ENCODE measurements around the gene ZNF837.
"Not testable (repeated sequence)": the region's sequence is repeated elsewhere in the genome, so short reads cannot be mapped to it uniquely, and the experiment has no call there.

The ZNF837 gene

DNA sequence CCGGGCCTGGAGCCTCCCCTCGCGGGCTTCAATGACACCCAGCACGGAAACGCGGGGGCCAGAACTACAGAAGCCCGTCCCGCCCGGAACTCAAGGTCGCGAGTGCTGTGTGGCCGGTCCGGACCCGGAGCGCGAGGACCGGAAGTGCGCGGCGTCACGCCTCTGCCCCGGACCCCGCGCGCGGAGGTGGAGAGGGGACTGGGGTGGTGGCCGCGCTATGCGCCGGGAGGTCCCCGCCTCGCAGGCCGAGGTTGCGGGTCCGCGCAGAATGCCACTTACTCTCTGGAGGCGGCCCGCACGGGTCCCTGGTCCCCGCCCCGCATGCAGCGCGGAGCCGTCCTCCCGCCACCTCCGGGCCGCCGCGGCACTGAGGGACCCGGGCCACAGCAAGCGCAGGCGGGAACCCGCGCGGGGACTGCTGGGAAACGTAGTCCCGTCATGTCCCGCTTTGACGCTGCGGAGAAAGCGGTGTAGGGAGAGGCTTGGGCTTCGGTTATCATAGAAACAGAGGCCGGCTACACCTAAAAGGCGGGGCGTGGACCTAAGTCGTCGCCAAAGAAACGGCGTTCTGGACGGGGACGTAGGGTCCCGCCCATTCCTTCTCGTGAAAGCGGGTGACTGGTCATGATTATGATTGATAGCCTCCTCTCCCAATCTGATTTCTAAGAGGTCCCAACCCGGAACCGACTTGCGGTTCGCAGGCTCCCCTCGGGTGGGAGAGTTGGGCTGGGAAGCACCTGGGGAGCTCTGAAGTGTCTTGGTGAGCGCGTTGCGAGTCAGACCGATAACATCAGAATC, at the start of gene ZNF837:
ZNF837 (minus strand) TSS at position 369 of the 798 bp plus-strand sequence. CDS start 11,698 bp downstream, outside the sequence.
- peak; percentile 94 for DNase-seq (ENCODE audit: low read depth)

GRCh38 chr19:58429745-58430144, 48.9 kb upstream of the ZNF837 start:
- DNase-seq (ENCODE audit: low read depth), result no peak

DNA sequence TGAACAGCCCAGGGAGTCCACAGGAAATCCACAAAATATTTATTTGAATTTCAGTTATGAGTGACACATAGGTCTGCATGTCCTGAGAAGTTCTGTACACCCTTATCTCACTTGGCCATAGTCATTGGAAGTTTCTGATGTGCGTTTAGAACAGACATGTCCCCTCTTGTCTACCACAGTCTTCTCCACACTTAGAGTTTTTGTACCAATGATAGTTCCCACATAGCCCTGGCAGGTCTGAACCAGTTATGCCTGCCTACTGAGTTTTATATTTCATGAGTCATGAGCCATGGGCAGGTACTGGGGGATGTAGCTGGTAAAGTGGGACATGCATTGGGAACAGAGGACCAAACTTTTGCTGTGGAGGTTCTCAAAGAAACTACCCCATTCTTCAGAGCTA, 47.8 kb upstream of the ZNF837 start:
- no peak for DNase-seq (ENCODE audit: low read depth)

DNA sequence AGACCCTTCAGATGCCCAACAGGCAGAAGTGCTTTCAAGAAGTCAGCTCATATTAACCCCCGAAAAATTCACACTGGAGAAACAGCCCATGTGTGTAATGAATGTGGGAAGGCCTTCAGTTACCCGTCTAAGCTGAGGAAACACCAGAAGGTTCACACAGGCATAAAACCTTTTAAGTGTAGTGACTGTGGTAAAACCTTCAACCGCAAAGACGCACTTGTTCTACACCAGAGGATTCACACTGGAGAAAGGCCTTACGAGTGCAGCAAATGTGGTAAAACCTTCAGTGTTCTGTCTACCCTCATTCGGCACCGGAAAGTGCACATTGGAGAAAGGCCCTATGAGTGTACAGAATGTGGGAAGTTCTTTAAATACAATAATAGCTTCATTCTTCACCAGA, 36.2 kb upstream of the ZNF837 start:
- DNase-seq (ENCODE audit: low read depth), result no peak

DNA sequence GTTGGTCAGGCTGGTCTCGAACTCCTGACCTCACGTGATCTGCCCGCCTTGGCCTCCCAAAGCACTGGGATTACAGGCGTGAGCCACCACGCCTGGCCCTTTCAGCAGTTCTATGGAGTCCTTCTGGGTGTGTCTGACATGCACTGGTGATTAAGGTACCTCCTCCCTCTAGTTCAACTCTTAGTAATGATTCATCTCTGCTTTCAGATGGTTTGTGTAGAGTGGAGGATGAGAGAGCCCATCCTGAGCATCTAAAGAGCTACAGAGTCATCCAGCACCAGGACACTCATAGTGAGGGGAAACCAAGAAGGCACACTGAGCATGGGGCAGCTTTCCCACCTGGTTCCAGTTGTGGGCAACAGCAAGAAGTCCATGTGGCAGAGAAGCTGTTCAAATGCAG, 35.8 kb upstream of the ZNF837 start:
- no peak for DNase-seq (ENCODE audit: low read depth)

- no peak for DNase-seq (ENCODE audit: low read depth)
Measured at GRCh38 chr19:58409010-58409790, 28.4 kb upstream of the ZNF837 start.

GRCh38 chr19:58408152-58409009, 27.6 kb upstream of the ZNF837 start, which contains the start of gene ZNF584:
Gene ZNF584, plus strand, starts transcription at chr19:58408649. Its CDS starts 499 bp downstream, at chr19:58409148.
- peak; percentile 92 for DNase-seq (ENCODE audit: low read depth)

GRCh38 chr19:58407658-58408151, 26.9 kb upstream of the ZNF837 start:
- no peak for DNase-seq (ENCODE audit: low read depth)

- DNase-seq (ENCODE audit: low read depth), result no peak
Measured at GRCh38 chr19:58406818-58407657, 26.2 kb upstream of the ZNF837 start.

GRCh38 chr19:58403920-58404478, 23.2 kb upstream of the ZNF837 start:
- not testable (repeated sequence) for DNase-seq (ENCODE audit: low read depth)

- DNase-seq (ENCODE audit: low read depth), result no peak
Measured at GRCh38 chr19:58401840-58402421, 21.1 kb upstream of the ZNF837 start.

- DNase-seq (ENCODE audit: low read depth), result peak; percentile 98
Measured at GRCh38 chr19:58400916-58401839, 20.3 kb upstream of the ZNF837 start.

DNA sequence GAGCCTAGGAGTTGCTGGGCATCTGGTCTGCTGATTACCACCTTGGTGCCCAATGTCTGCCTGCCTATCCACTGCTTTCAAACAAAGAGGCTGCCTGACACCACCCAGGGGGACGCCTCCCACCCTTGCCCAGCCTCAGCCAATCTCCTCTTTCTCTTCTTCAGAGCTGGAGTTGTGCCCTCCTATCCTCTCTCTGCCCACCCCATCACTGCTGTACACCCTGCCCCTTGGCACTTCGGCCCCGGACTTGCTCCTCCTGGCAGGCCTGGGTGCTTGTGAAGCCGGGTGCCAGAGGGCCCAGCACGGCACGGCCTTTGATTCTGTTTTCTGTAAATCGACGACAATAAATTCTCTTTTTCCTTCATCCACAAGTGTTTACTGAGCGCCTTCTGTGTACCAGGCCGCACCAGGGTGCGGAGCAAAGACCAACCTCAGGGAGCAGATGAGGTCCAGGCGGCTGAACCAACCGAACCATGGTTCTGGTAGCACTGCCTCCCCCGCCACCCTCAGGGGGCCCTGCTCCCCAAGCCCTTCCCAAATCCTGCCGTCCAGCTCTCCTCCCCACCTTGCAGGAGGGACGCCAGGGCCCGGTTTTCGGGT, 19.6 kb upstream of the ZNF837 start:
- no peak for DNase-seq (ENCODE audit: low read depth)

GRCh38 chr19:58399903-58400302, 19.1 kb upstream of the ZNF837 start:
- no peak for DNase-seq (ENCODE audit: low read depth)

- no peak for DNase-seq (ENCODE audit: low read depth)
Measured at GRCh38 chr19:58398545-58398944, 17.7 kb upstream of the ZNF837 start.

DNA sequence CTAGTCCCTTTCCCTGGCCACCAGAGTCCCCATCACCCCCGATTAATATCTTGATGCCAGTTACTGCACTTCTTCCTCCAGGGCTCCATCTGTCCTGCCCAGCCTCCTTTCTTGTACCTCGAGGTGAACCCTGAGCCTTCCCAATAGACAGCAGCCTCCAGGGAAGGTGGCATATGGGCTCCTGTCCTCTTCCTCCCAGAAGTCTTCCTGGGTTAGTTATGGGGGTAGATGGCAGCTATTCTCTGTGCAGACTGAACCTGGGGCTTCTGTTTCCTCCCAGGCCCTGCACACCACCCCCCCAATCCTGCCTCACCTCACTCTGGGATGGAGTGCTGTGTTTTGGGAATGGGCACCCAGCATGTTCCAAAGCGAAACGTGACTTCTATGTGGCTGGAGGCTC, 17.3 kb upstream of the ZNF837 start:
- DNase-seq (ENCODE audit: low read depth), result no peak

DNA sequence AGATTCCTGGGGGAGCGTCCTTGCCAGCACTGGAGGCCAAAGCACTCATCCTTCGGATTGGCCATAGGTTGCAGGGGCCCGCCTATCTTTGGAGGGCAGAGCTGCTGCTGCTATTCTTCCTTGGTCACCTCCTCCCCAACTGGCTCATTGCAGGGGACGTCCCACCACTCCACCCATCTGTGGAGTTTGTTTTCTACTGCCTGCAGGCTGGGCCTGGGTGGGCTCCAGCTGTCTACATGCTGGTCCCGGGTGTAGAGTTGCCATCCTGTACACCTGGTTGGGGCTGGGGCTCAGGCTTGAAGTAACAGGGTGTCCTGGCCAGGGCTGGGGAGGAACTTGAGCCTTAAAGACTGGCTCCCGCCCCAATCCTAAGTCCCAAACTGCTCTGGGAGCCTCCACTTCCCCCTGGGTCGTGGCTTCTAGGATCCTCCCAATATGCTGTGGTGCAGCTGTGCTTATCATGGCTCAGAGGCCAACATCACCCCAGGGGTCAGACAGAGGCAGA, 16.8 kb upstream of the ZNF837 start:
- DNase-seq (ENCODE audit: low read depth), result no peak

- DNase-seq (ENCODE audit: low read depth), result no peak
Measured at GRCh38 chr19:58396691-58397532, 16.1 kb upstream of the ZNF837 start.

Measured in stimulated activated CD8-positive, alpha-beta memory T cell treated with anti-CD3 and anti-CD28 coated beads, Interleukin-4, amount 100 ng/mL, for 24 hours (primary cell).